Neural cell (in vitro differentiated cells): ENCODE data around the gene DDHD1. TPM values are rescaled to one million over a fixed set of nuclear protein-coding genes. Genes with fewer than 3 reads are reported as not detected.

Source experiments
- H2AFZ ChIP-seq: fragments of 200-600, 300-800 bp; sonication (generic), shearing (Covaris generic); 2 replicates; pipeline ENCODE4 v1.6.0; 2014; ENCODE audit warnings: low read depth, mild to moderate bottlenecking, antibody characterized with exemption, low read length, moderate library complexity
- H3F3A ChIP-seq: fragments of 200-600 bp; shearing (Covaris generic); 2 replicates; pipeline ENCODE4 v1.6.1; 2016; ENCODE audit warnings: mild to moderate bottlenecking, moderate library complexity, mixed read lengths, antibody characterized with exemption, low read length; ENCODE audit not compliant: insufficient read depth, poor library complexity, severe bottlenecking
- H3K27ac ChIP-seq: fragments of 200-600, 300-800 bp; sonication (generic), shearing (Covaris generic); 2 replicates; pipeline ENCODE4 v1.5.1; 2014; ENCODE audit warnings: mild to moderate bottlenecking, low read length, moderate library complexity
- H3K27me3 ChIP-seq: fragments of 300-800, 200-600 bp; sonication (generic), shearing (Covaris generic); 2 replicates; pipeline ENCODE4 v1.6.0; 2014; ENCODE audit warnings: mild to moderate bottlenecking, low read depth, low read length, moderate library complexity; ENCODE audit not compliant: insufficient read depth
- H3K36me3 ChIP-seq: fragments of 300-800, 200-600 bp; sonication (generic), shearing (Covaris generic); 2 replicates; pipeline ENCODE4 v1.5.1; 2014; ENCODE audit warnings: mild to moderate bottlenecking, antibody characterized with exemption, low read length, moderate library complexity; ENCODE audit not compliant: insufficient read depth
- H3K4me2 ChIP-seq: fragments of 300-800, 200-600 bp; sonication (generic), shearing (Covaris generic); 2 replicates; pipeline ENCODE4 v1.6.0; 2014; ENCODE audit warnings: mild to moderate bottlenecking, low read length
- H3K4me3 ChIP-seq: fragments of 300-800, 200-600 bp; sonication (generic), shearing (Covaris generic); 2 replicates; pipeline ENCODE4 v1.5.1; 2014; ENCODE audit warnings: mild to moderate bottlenecking, low read length, moderate library complexity
- H3K79me2 ChIP-seq: fragments of 200-600 bp; shearing (Covaris generic); replicated peaks from 2 replicates; pipeline ENCODE4 v1.6.0; 2014; ENCODE audit warnings: mild to moderate bottlenecking, low read length, moderate library complexity; ENCODE audit not compliant: insufficient read depth
- H3K9ac ChIP-seq: fragments of 300-800, 200-600 bp; sonication (generic), shearing (Covaris generic); 2 replicates; pipeline ENCODE4 v1.6.1; 2016; ENCODE audit warnings: mild to moderate bottlenecking, low read length, mixed read lengths
- H3K9me2 ChIP-seq: fragments of 200-600 bp; shearing (Covaris generic); 2 replicates; pipeline ENCODE4 v1.6.1; 2016; ENCODE audit warnings: mild to moderate bottlenecking, low read length, mixed read lengths; ENCODE audit not compliant: insufficient read depth
- H3K9me3 ChIP-seq: fragments of 200-600, 300-800 bp; sonication (generic), shearing (Covaris generic); 2 replicates; pipeline ENCODE4 v1.6.1; 2016; ENCODE audit warnings: mild to moderate bottlenecking, mixed run types, low read length, moderate library complexity, mixed read lengths
- H4K20me1 ChIP-seq: fragments of 200-600 bp; shearing (Covaris generic); 2 replicates; pipeline ENCODE4 v1.6.1; 2016; ENCODE audit warnings: mild to moderate bottlenecking, mixed run types; ENCODE audit not compliant: insufficient read depth
- EP300 ChIP-seq: fragments of 450-650 bp; conservative IDR thresholded peaks from 2 replicates; pipeline ENCODE4 v1.6.1; 2014; ENCODE audit warnings: antibody characterized with exemption, mild to moderate bottlenecking, moderate library complexity; ENCODE audit not compliant: poor library complexity, severe bottlenecking
- EZH2 ChIP-seq: fragments of 200-600, 300-800 bp; shearing (Covaris generic), sonication (generic); IDR thresholded peaks from 2 replicates; pipeline ENCODE4 v1.6.1; 2014; ENCODE audit warnings: antibody characterized with exemption, low read length, borderline replicate concordance, mild to moderate bottlenecking; ENCODE audit not compliant: insufficient read depth, poor library complexity, severe bottlenecking
- MXI1 ChIP-seq: fragments of 450-650 bp; conservative IDR thresholded peaks from 2 replicates; pipeline ENCODE4 v1.6.1; 2014; ENCODE audit warnings: antibody characterized with exemption, mild to moderate bottlenecking; ENCODE audit not compliant: poor library complexity, severe bottlenecking
- POLR2AphosphoS5 ChIP-seq: IDR thresholded peaks from 2 replicates; pipeline ENCODE4 v1.6.1; 2012
- RAD21 ChIP-seq: fragments of 450-650 bp; conservative IDR thresholded peaks from 2 replicates; pipeline ENCODE4 v1.6.1; 2014; ENCODE audit warnings: antibody characterized with exemption, mild to moderate bottlenecking, moderate library complexity
- SMC3 ChIP-seq: fragments of 450-650 bp; conservative IDR thresholded peaks from 2 replicates; pipeline ENCODE4 v1.6.1; 2014; ENCODE audit warnings: antibody characterized with exemption, mild to moderate bottlenecking, moderate library complexity; ENCODE audit not compliant: poor library complexity
- TAF1 ChIP-seq: IDR thresholded peaks from 2 replicates; pipeline ENCODE4 v1.6.1; 2012; ENCODE audit warnings: low read depth
- polyA plus RNA-seq: library from polyadenylated mRNA; depleted of rRNA; stranded (reverse); fragments of >200 nt; gene quantifications from 2 replicates; pipeline ENCODE4 v1.2.3, GENCODE V29; 2014
- TF ChIP-seq, protein P1 (sequence below): fragments of 450-650 bp; IDR thresholded peaks from 2 replicates; pipeline ENCODE4 v1.5.1; 2014; ENCODE audit warnings: antibody characterized with exemption, mild to moderate bottlenecking, moderate library complexity; ENCODE audit not compliant: poor library complexity, severe bottlenecking
- TF ChIP-seq, protein P2 (sequence below): IDR thresholded peaks from 2 replicates; pipeline ENCODE4 v1.6.1; 2012; ENCODE audit warnings: borderline replicate concordance

DDHD1 gene
- polyA plus RNA-seq, 1 donor from 2014 or later: 13.9 TPM

- Histone ChIP-seq H3K36me3 (no peaks in the 10 kb centered on the region), H3K4me2 (no peak overlapping the region), H3K9me2 (no peaks in the 10 kb centered on the region), H3K27me3 (no peaks in the 10 kb centered on the region), H3K4me3 (no peak overlapping the region), H3K9ac (no peak overlapping the region), H3K9me3 (peaks cover 4% of the 10 kb centered on the region), H2AFZ (no peak overlapping the region), H4K20me1 (no peaks in the 10 kb centered on the region), H3F3A (no peaks in the 10 kb centered on the region), H3K27ac (no peak overlapping the region), H3K79me2 (peaks cover 3% of the 10 kb centered on the region)
- no peak for TF ChIP-seq SMC3
These were observed 43.8 kb downstream of the DDHD1 start for GRCh38 chr14:53109105-53110041.

DNA sequence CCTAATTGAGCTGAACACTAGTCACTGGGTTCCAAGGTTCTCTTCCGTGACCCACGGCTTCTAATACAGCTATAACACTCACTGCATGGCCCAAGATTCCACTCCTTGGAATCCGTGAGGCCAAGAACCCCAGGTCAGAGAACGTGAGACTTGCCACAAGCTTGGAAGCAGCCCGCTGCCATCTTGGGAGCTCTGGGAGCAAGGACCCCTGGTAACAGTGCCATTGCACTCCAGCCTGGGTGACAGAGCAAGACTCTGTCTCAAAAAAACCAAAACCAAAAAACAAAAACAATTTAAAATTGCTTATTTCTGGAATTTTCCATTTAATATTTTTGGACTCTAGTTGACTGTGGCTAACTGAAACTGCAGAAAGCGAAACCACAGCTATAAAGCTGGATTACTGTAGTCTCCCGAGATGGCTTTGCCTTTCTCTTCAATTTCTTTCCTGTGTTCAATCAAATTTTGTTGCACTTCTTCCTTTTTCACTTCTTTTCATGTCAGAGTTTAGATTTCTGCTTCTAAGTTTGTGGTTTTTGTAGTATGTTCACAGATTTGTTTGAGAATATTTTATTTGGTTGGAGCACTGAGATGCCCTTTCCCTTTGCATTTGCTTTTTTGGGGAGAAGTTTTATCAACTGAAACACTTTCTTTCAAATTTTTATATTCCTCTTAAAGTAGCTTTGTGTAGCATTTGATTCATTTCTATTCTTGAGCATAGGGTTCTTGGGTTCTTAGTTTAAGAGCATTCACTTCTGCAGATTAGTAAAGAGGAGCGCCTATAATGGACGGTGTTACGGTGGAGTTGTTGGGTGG lies 44.6 kb downstream of the DDHD1 start:
- no peak overlapping the region for H3K27ac ChIP-seq
- H3K4me3 ChIP-seq: no peak overlapping the region
- no peaks in the 10 kb centered on the region for H4K20me1 ChIP-seq

More for the DNA sequence above, 44.6 kb downstream of the DDHD1 start:
- H3F3A ChIP-seq: no peaks in the 10 kb centered on the region
- H3K79me2 ChIP-seq: peaks cover 3% of the 10 kb centered on the region
- no peaks in the 10 kb centered on the region for H3K36me3 ChIP-seq
- TF ChIP-seq MXI1: no peak
- no peak for TF ChIP-seq EZH2
- no peak for TF ChIP-seq TAF1
- TF ChIP-seq, protein P1, sequence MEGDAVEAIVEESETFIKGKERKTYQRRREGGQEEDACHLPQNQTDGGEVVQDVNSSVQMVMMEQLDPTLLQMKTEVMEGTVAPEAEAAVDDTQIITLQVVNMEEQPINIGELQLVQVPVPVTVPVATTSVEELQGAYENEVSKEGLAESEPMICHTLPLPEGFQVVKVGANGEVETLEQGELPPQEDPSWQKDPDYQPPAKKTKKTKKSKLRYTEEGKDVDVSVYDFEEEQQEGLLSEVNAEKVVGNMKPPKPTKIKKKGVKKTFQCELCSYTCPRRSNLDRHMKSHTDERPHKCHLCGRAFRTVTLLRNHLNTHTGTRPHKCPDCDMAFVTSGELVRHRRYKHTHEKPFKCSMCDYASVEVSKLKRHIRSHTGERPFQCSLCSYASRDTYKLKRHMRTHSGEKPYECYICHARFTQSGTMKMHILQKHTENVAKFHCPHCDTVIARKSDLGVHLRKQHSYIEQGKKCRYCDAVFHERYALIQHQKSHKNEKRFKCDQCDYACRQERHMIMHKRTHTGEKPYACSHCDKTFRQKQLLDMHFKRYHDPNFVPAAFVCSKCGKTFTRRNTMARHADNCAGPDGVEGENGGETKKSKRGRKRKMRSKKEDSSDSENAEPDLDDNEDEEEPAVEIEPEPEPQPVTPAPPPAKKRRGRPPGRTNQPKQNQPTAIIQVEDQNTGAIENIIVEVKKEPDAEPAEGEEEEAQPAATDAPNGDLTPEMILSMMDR: no peak
- TF ChIP-seq EP300: no peak
- TF ChIP-seq SMC3: no peak
- no peak for TF ChIP-seq RAD21
- no peak for TF ChIP-seq POLR2AphosphoS5
- TF ChIP-seq, protein P2, sequence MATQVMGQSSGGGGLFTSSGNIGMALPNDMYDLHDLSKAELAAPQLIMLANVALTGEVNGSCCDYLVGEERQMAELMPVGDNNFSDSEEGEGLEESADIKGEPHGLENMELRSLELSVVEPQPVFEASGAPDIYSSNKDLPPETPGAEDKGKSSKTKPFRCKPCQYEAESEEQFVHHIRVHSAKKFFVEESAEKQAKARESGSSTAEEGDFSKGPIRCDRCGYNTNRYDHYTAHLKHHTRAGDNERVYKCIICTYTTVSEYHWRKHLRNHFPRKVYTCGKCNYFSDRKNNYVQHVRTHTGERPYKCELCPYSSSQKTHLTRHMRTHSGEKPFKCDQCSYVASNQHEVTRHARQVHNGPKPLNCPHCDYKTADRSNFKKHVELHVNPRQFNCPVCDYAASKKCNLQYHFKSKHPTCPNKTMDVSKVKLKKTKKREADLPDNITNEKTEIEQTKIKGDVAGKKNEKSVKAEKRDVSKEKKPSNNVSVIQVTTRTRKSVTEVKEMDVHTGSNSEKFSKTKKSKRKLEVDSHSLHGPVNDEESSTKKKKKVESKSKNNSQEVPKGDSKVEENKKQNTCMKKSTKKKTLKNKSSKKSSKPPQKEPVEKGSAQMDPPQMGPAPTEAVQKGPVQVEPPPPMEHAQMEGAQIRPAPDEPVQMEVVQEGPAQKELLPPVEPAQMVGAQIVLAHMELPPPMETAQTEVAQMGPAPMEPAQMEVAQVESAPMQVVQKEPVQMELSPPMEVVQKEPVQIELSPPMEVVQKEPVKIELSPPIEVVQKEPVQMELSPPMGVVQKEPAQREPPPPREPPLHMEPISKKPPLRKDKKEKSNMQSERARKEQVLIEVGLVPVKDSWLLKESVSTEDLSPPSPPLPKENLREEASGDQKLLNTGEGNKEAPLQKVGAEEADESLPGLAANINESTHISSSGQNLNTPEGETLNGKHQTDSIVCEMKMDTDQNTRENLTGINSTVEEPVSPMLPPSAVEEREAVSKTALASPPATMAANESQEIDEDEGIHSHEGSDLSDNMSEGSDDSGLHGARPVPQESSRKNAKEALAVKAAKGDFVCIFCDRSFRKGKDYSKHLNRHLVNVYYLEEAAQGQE: no peak
- no peaks in the 10 kb centered on the region for H3K9me2 ChIP-seq
- H3K9me3 ChIP-seq: peaks cover 4% of the 10 kb centered on the region
- no peak overlapping the region for H3K4me2 ChIP-seq
- H2AFZ ChIP-seq: no peak overlapping the region
- H3K9ac ChIP-seq: no peak overlapping the region
- H3K27me3 ChIP-seq: no peaks in the 10 kb centered on the region
